MCF 10A (cell line): Measurements from ENCODE around the gene KSR1. TPM values are rescaled to one million over a fixed set of nuclear protein-coding genes. Genes with fewer than 3 reads are reported as not detected.

ENCODE experiments used
- BruUV-seq: library from RNA; stranded (reverse); fragments of 400-500 nt; replicated peaks from 2 replicates; lab custom pipeline; 2021; lab: Mats Ljungman, UMichigan
- CTCF ChIA-PET: fragments of 300-600 bp; sonication (Branson Sonifier 250); formaldehyde crosslinking; extraction: SDS; loops from one replicate; lab custom pipeline; 2021; ENCODE audit warnings: antibody characterized with exemption, inconsistent platforms; lab: Yijun Ruan, JAX
- POLR2A ChIA-PET: fragments of 300-600, 350-650 bp; sonication (Branson Sonifier 250); formaldehyde crosslinking; extraction: SDS; loops from one replicate; lab custom pipeline; 2020; ENCODE audit warnings: antibody characterized with exemption, inconsistent platforms; lab: Yijun Ruan, JAX
- DNase-seq: peaks from one replicate; pipeline ENCODE4 v3.0.0-alpha.2; 2018; ENCODE audit not compliant: unreplicated experiment
- H3K27ac Mint-ChIP-seq: one replicate; pipeline ENCODE4 v1.8.0; 2022; ENCODE audit warnings: mild to moderate bottlenecking, low read depth, mixed read lengths; ENCODE audit not compliant: unreplicated experiment
- H3K27me3 Mint-ChIP-seq: one replicate; pipeline ENCODE4 v1.8.0; 2022; ENCODE audit warnings: mixed read lengths; ENCODE audit not compliant: insufficient read depth, unreplicated experiment
- H3K36me3 Mint-ChIP-seq: one replicate; pipeline ENCODE4 v1.8.0; 2022; ENCODE audit warnings: mild to moderate bottlenecking, moderate library complexity, mixed read lengths; ENCODE audit not compliant: insufficient read depth, unreplicated experiment
- H3K4me1 Mint-ChIP-seq: one replicate; pipeline ENCODE4 v1.8.0; 2022; ENCODE audit warnings: mixed read lengths; ENCODE audit not compliant: insufficient read depth, unreplicated experiment
- H3K4me3 Mint-ChIP-seq: one replicate; pipeline ENCODE4 v1.8.0; 2022; ENCODE audit warnings: mild to moderate bottlenecking, moderate library complexity, mixed read lengths; ENCODE audit not compliant: unreplicated experiment
- H3K9me3 Mint-ChIP-seq: one replicate; pipeline ENCODE4 v1.8.0; 2022; ENCODE audit warnings: mixed read lengths; ENCODE audit not compliant: unreplicated experiment
- intact Hi-C: fragments of 100-400 bp; cut with micrococcal nuclease; formaldehyde crosslinking; loops from 2 replicates; pipeline ENCODE4 v1.14.1; 2022
- total RNA-seq: library from RNA; stranded (reverse); gene quantifications from 2 replicates; pipeline ENCODE4 v1.2.3, GENCODE V29; 2022
- TF ChIP-seq, protein P1 (sequence below): fragments of 200-600 bp; IDR thresholded peaks from one replicate; pipeline ENCODE4 v1.8.0; 2022; ENCODE audit warnings: antibody characterized with exemption, mild to moderate bottlenecking; ENCODE audit not compliant: unreplicated experiment

Gene KSR1
- total RNA-seq, 1 experiment from 2014 or later: 7.2 TPM

DNA sequence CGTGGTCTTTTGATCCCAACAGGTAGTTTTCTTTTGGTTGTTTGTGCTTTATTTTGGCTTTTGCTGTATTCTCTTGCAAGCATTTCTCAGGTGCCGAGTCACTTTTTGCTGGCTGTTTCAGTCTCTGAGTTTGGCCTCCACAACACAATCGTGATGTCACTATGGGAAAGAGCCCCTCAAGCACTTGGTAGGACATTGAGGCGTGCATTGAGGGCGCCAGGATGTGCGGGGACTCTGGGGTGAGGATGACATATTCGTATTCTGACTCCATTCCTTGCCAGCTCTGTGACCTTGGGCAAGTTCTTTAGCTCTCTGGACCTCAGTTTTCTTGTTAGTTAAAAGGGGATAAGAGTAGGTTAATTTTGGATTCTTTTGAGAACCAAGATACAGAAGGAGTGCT lies 13.0 kb downstream of the KSR1 start:
- H3K36me3 Mint-ChIP-seq: peaks cover 3% of the 10 kb centered on the region
- TF ChIP-seq, protein P1, sequence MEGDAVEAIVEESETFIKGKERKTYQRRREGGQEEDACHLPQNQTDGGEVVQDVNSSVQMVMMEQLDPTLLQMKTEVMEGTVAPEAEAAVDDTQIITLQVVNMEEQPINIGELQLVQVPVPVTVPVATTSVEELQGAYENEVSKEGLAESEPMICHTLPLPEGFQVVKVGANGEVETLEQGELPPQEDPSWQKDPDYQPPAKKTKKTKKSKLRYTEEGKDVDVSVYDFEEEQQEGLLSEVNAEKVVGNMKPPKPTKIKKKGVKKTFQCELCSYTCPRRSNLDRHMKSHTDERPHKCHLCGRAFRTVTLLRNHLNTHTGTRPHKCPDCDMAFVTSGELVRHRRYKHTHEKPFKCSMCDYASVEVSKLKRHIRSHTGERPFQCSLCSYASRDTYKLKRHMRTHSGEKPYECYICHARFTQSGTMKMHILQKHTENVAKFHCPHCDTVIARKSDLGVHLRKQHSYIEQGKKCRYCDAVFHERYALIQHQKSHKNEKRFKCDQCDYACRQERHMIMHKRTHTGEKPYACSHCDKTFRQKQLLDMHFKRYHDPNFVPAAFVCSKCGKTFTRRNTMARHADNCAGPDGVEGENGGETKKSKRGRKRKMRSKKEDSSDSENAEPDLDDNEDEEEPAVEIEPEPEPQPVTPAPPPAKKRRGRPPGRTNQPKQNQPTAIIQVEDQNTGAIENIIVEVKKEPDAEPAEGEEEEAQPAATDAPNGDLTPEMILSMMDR: no peak
- no TSS peak for BruUV-seq
- H3K27ac Mint-ChIP-seq: peak overlapping the region; percentile 44
- H3K9me3 Mint-ChIP-seq: no peaks in the 10 kb centered on the region
- POLR2A ChIA-PET: no interaction called here
- no peak for DNase-seq
- no peaks in the 10 kb centered on the region for H3K27me3 Mint-ChIP-seq
- CTCF ChIA-PET: no interaction called here
- H3K4me1 Mint-ChIP-seq: peaks cover 18% of the 10 kb centered on the region
- no peak overlapping the region for H3K4me3 Mint-ChIP-seq
- intact Hi-C loops: no loop called here

DNA sequence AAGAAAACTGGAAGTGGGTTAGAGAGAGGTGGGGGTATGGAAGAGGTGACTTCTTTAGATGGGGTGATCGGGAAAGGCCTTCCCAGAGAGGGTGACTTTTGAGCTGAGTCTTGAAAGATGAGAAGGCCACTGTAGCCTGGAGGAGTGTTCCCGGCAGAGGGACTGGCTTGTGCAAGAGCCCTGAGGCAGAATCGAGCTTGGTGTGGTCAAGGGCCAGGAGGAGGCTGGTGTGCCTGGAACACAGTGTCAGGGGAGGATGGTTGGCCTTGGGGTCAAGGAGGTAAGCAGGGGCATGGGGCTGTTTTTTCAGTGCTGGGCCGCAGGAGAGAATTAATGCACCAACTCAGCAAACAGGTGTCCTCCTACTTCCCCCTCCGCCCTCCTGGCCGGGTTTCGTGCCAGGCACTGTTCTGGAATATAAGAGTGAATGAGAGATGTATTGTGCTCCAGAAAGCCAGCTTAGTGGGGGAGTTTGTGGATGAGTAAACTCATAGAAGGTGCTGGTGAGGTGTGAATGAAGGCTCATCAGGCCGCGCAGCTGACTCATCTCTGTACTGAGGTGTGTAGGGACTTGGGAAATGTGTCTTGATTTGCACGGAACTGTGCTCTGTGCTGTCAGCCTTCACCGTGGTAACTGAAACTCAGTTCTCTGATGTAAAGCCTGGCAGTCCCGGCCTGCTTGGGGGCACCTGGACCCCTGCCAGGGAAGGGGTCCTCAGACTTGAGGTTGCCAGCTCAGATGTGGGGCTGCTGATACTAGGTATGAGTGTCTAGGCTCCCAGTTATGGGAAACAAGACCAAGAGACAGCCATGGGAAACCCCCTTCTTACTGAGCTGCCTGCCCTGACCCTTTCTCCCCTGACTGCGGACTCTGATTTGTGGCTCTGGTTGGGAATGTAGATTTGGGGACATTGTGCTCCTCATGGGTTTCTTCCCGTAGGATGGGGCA lies 15.3 kb downstream of the KSR1 start:
- CTCF ChIA-PET: interaction anchor here (0.6 to 2.2 kb wide), 7 partner anchors 23 to 129 kb away, joined by 3 to 9 read pairs (median 5); no protein-coding TSS in a partner anchor
- Mint-ChIP-seq H3K36me3 (peaks cover 5% of the 10 kb centered on the region), H3K4me1 (peaks cover 29% of the 10 kb centered on the region), H3K9me3 (no peaks in the 10 kb centered on the region), H3K27ac (peak overlapping the region; percentile 16), H3K4me3 (peak overlapping the region; percentile 24), H3K27me3 (peaks cover 12% of the 10 kb centered on the region)
- TF ChIP-seq, protein P1: no peak
- BruUV-seq: no TSS peak
- POLR2A ChIA-PET: interaction anchor here (0.6 to 1.0 kb wide), 3 partner anchors 10 to 69 kb away, joined by 4 to 5 read pairs (median 5); no protein-coding TSS in a partner anchor
- intact Hi-C loops: no loop called here
- DNase-seq: peak; percentile 96

DNA sequence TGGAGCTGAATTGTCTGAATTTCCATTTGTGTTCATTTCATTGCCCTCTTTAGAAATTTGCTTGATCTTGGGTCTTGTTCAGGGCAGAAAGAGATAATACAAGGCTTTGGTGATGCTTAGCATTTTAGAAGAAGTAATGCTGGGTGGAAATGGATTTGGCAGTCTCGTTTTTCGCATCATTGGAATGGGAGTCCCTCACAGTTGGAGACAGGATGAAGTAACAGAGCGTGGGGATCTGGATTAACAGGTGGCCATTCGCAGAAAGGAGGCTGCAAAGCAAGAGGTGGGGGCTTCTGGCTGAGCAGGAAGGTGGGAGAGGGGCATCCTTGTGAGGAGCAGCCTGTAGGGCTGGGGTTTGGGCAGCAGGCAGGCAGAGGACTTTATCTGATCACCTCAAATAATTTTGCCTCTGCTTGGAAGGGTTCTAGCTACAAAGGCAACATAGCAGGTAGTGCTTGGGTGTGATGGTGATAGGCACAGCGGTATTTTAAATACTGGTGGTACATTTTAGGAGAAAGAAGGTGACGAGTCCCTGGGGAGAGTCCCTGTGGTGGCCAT lies 17.0 kb downstream of the KSR1 start:
- H3K27ac Mint-ChIP-seq: no peak overlapping the region
- intact Hi-C loops: no loop called here
- peaks cover 29% of the 10 kb centered on the region for H3K4me1 Mint-ChIP-seq

More for the DNA sequence above, 17.0 kb downstream of the KSR1 start:
- no peaks in the 10 kb centered on the region for H3K9me3 Mint-ChIP-seq
- ChIA-PET CTCF (interaction anchor here (0.6 to 1.4 kb wide), 5 partner anchors 17 to 178 kb away, joined by 3 read pairs; partner anchors contain the start of gene KSR1), POLR2A (no interaction called here)
- no peak overlapping the region for H3K4me3 Mint-ChIP-seq
- H3K36me3 Mint-ChIP-seq: peaks cover 5% of the 10 kb centered on the region
- TF ChIP-seq, protein P1: no peak
- no peak for DNase-seq
- BruUV-seq: no TSS peak
- peaks cover 12% of the 10 kb centered on the region for H3K27me3 Mint-ChIP-seq
